ENCODE measurements around the gene ARHGEF38.

The ARHGEF38 gene

GRCh38 chr4:105661028-105661427, 108.6 kb downstream of the ARHGEF38 start:
- Histone ChIP-seq H3K4ac (ENCODE audit: low read length) (no peak overlapping the region), H3K27me3 (ENCODE audit: control insufficient read depth in 3 of 3, insufficient read depth in 3 of 3, low read depth in 1 of 3, low read length in 3 of 3) (peaks cover 0 to 38% (median 0%) of the 10 kb centered on the region in 3 experiments), H2AFZ (ENCODE audit: low read length) (no peak overlapping the region), H3K4me3 (ENCODE audit: low read length in 2 of 2) (no peak overlapping the region), H2BK5ac (ENCODE audit: low read length) (no peak overlapping the region), H2BK120ac (ENCODE audit: low read depth, low read length) (no peak overlapping the region), H3K36me3 (replicated peaks in 1 of 2; ENCODE audit: control insufficient read depth in 2 of 2, insufficient read depth in 2 of 2, low read length in 2 of 2) (no peaks in the 10 kb centered on the region), H2AK5ac (ENCODE audit: low read depth, low read length) (no peak overlapping the region), H4K91ac (ENCODE audit: low read depth, low read length, poor library complexity) (no peak overlapping the region), H3K27ac (replicated peaks; ENCODE audit: low read length) (no peak overlapping the region), H3K9ac (ENCODE audit: low read depth, low read length, poor library complexity) (no peak overlapping the region), H3K9me3 (replicated peaks in 1 of 2; ENCODE audit: control insufficient read depth in 2 of 2, insufficient read depth in 1 of 2, low read depth in 1 of 2, low read length in 2 of 2) (no peaks in the 10 kb centered on the region), H3K4me1 (ENCODE audit: control insufficient read depth in 2 of 2, insufficient read depth in 1 of 2, low read depth in 1 of 2, low read length in 2 of 2) (no peaks in the 10 kb centered on the region), H3K23ac (ENCODE audit: low read depth, low read length, poor library complexity) (no peak overlapping the region), H4K8ac (ENCODE audit: low read depth, low read length) (no peak overlapping the region), H3K79me1 (ENCODE audit: low read depth, low read length) (no peaks in the 10 kb centered on the region), H3K14ac (ENCODE audit: low read length) (no peak overlapping the region), H3K18ac (ENCODE audit: low read length) (no peak overlapping the region), H2BK15ac (ENCODE audit: low read length) (no peak overlapping the region), H3K4me2 (ENCODE audit: insufficient read depth, low read length, poor library complexity, severe bottlenecking) (no peak overlapping the region), H2BK12ac (ENCODE audit: low read length) (no peak overlapping the region)
- no peak for DNase-seq (ENCODE audit: low spot score)
- WGBS, 2 donors (ENCODE audit: extremely low coverage in 2 of 2, insufficient read length in 2 of 2, insufficient replicate concordance in 1 of 2) = no CpG with 5 or more reads among the region's 3 CpGs

- Histone ChIP-seq H2AK5ac (ENCODE audit: low read depth, low read length) (no peak overlapping the region), H2BK12ac (ENCODE audit: low read length) (no peak overlapping the region), H3K79me1 (ENCODE audit: low read depth, low read length) (no peaks in the 10 kb centered on the region), H3K27ac (replicated peaks; ENCODE audit: low read length) (no peak overlapping the region), H2BK120ac (ENCODE audit: low read depth, low read length) (no peak overlapping the region), H3K23ac (ENCODE audit: low read depth, low read length, poor library complexity) (no peak overlapping the region), H3K14ac (ENCODE audit: low read length) (no peak overlapping the region), H3K4ac (ENCODE audit: low read length) (no peak overlapping the region), H3K4me1 (ENCODE audit: control insufficient read depth in 2 of 2, insufficient read depth in 1 of 2, low read depth in 1 of 2, low read length in 2 of 2) (no peaks in the 10 kb centered on the region), H3K4me3 (ENCODE audit: low read length in 2 of 2) (no peak overlapping the region), H3K9me3 (replicated peaks in 1 of 2; ENCODE audit: control insufficient read depth in 2 of 2, insufficient read depth in 1 of 2, low read depth in 1 of 2, low read length in 2 of 2) (no peaks in the 10 kb centered on the region), H4K91ac (ENCODE audit: low read depth, low read length, poor library complexity) (no peak overlapping the region), H3K36me3 (replicated peaks in 1 of 2; ENCODE audit: control insufficient read depth in 2 of 2, insufficient read depth in 2 of 2, low read length in 2 of 2) (no peaks in the 10 kb centered on the region), H3K18ac (ENCODE audit: low read length) (no peak overlapping the region), H4K8ac (ENCODE audit: low read depth, low read length) (no peak overlapping the region), H2BK5ac (ENCODE audit: low read length) (no peak overlapping the region), H2BK15ac (ENCODE audit: low read length) (no peak overlapping the region), H3K27me3 (ENCODE audit: control insufficient read depth in 3 of 3, insufficient read depth in 3 of 3, low read depth in 1 of 3, low read length in 3 of 3) (peaks cover 0 to 35% (median 0%) of the 10 kb centered on the region in 3 experiments), H2AFZ (ENCODE audit: low read length) (no peak overlapping the region), H3K9ac (ENCODE audit: low read depth, low read length, poor library complexity) (no peak overlapping the region), H3K4me2 (ENCODE audit: insufficient read depth, low read length, poor library complexity, severe bottlenecking) (no peak overlapping the region)
- WGBS, 2 donors (ENCODE audit: extremely low coverage in 2 of 2, insufficient read length in 2 of 2, insufficient replicate concordance in 1 of 2) = no CpG with 5 or more reads among the region's 2 CpGs
- DNase-seq (ENCODE audit: low spot score) = no peak
Measured at GRCh38 chr4:105662935-105663675, 110.7 kb downstream of the ARHGEF38 start.

- H3K9ac ChIP-seq (ENCODE audit: low read depth, low read length, poor library complexity) = no peak overlapping the region
- H3K27ac ChIP-seq (replicated peaks; ENCODE audit: low read length) = no peak overlapping the region
- H2BK15ac ChIP-seq (ENCODE audit: low read length) = no peak overlapping the region
- H2BK12ac ChIP-seq (ENCODE audit: low read length) = no peak overlapping the region
- H2AFZ ChIP-seq (ENCODE audit: low read length) = no peak overlapping the region
- no peak overlapping the region for H3K4me3 ChIP-seq (ENCODE audit: low read length in 2 of 2)
- no peak overlapping the region for H3K18ac ChIP-seq (ENCODE audit: low read length)
- H3K14ac ChIP-seq (ENCODE audit: low read length) = no peak overlapping the region
- DNase-seq (ENCODE audit: low spot score) = no peak
- no peak overlapping the region for H2AK5ac ChIP-seq (ENCODE audit: low read depth, low read length)
- no peaks in the 10 kb centered on the region for H3K79me1 ChIP-seq (ENCODE audit: low read depth, low read length)
- H3K4ac ChIP-seq (ENCODE audit: low read length) = no peak overlapping the region
- H3K27me3 ChIP-seq (ENCODE audit: control insufficient read depth in 3 of 3, insufficient read depth in 3 of 3, low read depth in 1 of 3, low read length in 3 of 3) = peaks cover 0 to 27% (median 0%) of the 10 kb centered on the region in 3 experiments
- no peak overlapping the region for H3K4me2 ChIP-seq (ENCODE audit: insufficient read depth, low read length, poor library complexity, severe bottlenecking)
- H3K36me3 ChIP-seq (replicated peaks in 1 of 2; ENCODE audit: control insufficient read depth in 2 of 2, insufficient read depth in 2 of 2, low read length in 2 of 2) = no peaks in the 10 kb centered on the region
- no peak overlapping the region for H4K91ac ChIP-seq (ENCODE audit: low read depth, low read length, poor library complexity)
- no peaks in the 10 kb centered on the region for H3K9me3 ChIP-seq (replicated peaks in 1 of 2; ENCODE audit: control insufficient read depth in 2 of 2, insufficient read depth in 1 of 2, low read depth in 1 of 2, low read length in 2 of 2)
- no peak overlapping the region for H2BK5ac ChIP-seq (ENCODE audit: low read length)
- no peaks in the 10 kb centered on the region for H3K4me1 ChIP-seq (ENCODE audit: control insufficient read depth in 2 of 2, insufficient read depth in 1 of 2, low read depth in 1 of 2, low read length in 2 of 2)
- H3K23ac ChIP-seq (ENCODE audit: low read depth, low read length, poor library complexity) = no peak overlapping the region
- no peak overlapping the region for H2BK120ac ChIP-seq (ENCODE audit: low read depth, low read length)
- H4K8ac ChIP-seq (ENCODE audit: low read depth, low read length) = no peak overlapping the region
- no CpG with 5 or more reads among the region's 5 CpGs for WGBS, 2 donors (ENCODE audit: extremely low coverage in 2 of 2, insufficient read length in 2 of 2, insufficient replicate concordance in 1 of 2)
Measured at GRCh38 chr4:105666693-105667092, 114.3 kb downstream of the ARHGEF38 start.

- Histone ChIP-seq H3K4me3 (ENCODE audit: low read length in 2 of 2) (no peak overlapping the region), H3K18ac (ENCODE audit: low read length) (no peak overlapping the region), H3K4ac (ENCODE audit: low read length) (no peak overlapping the region), H3K9me3 (replicated peaks in 1 of 2; ENCODE audit: control insufficient read depth in 2 of 2, insufficient read depth in 1 of 2, low read depth in 1 of 2, low read length in 2 of 2) (no peaks in the 10 kb centered on the region), H2AK5ac (ENCODE audit: low read depth, low read length) (no peak overlapping the region), H2BK120ac (ENCODE audit: low read depth, low read length) (no peak overlapping the region), H3K9ac (ENCODE audit: low read depth, low read length, poor library complexity) (no peak overlapping the region), H3K36me3 (replicated peaks in 1 of 2; ENCODE audit: control insufficient read depth in 2 of 2, insufficient read depth in 2 of 2, low read length in 2 of 2) (no peaks in the 10 kb centered on the region), H3K23ac (ENCODE audit: low read depth, low read length, poor library complexity) (no peak overlapping the region), H3K4me2 (ENCODE audit: insufficient read depth, low read length, poor library complexity, severe bottlenecking) (no peak overlapping the region), H3K14ac (ENCODE audit: low read length) (no peak overlapping the region), H3K27ac (replicated peaks; ENCODE audit: low read length) (no peak overlapping the region), H2BK15ac (ENCODE audit: low read length) (no peak overlapping the region), H3K27me3 (ENCODE audit: control insufficient read depth in 3 of 3, insufficient read depth in 3 of 3, low read depth in 1 of 3, low read length in 3 of 3) (peaks cover 0 to 39% (median 0%) of the 10 kb centered on the region in 3 experiments), H2BK5ac (ENCODE audit: low read length) (no peak overlapping the region), H3K4me1 (ENCODE audit: control insufficient read depth in 2 of 2, insufficient read depth in 1 of 2, low read depth in 1 of 2, low read length in 2 of 2) (no peaks in the 10 kb centered on the region), H4K8ac (ENCODE audit: low read depth, low read length) (no peak overlapping the region), H3K79me1 (ENCODE audit: low read depth, low read length) (no peaks in the 10 kb centered on the region), H4K91ac (ENCODE audit: low read depth, low read length, poor library complexity) (no peak overlapping the region), H2AFZ (ENCODE audit: low read length) (no peak overlapping the region), H2BK12ac (ENCODE audit: low read length) (no peak overlapping the region)
- DNase-seq (ENCODE audit: low spot score) = no peak
Measured at GRCh38 chr4:105670684-105671083, 118.3 kb downstream of the ARHGEF38 start.
